Skeletal muscle tissue (tissue), 4 donors: ENCODE measurements around the gene XYLT2. TPM values are rescaled to one million over a fixed set of nuclear protein-coding genes. Genes with fewer than 3 reads are reported as not detected.

Experiments used
- H3K27ac ChIP-seq: one replicate; pipeline ENCODE4 v1.7.0; 2013; ENCODE audit warnings: mild to moderate bottlenecking, low read depth, low read length, inconsistent platforms
- H3K27me3 ChIP-seq, 3 donors: one replicate each; pipeline ENCODE4 v1.7.0; 2013; ENCODE audit warnings: low read length in 3 of 3; ENCODE audit not compliant: control insufficient read depth in 3 of 3, insufficient read depth in 3 of 3
- H3K36me3 ChIP-seq, 3 donors: one replicate each; pipeline ENCODE4 v1.7.0; 2013; ENCODE audit warnings: low read length in 3 of 3; ENCODE audit not compliant: control insufficient read depth in 3 of 3, insufficient read depth in 3 of 3
- H3K4me1 ChIP-seq, 3 donors: one replicate each; pipeline ENCODE4 v1.7.0; 2013; ENCODE audit warnings: low read length in 3 of 3, mild to moderate bottlenecking in 3 of 3; ENCODE audit not compliant: control insufficient read depth in 3 of 3, insufficient read depth in 3 of 3
- H3K4me3 ChIP-seq, 3 donors: one replicate each; pipeline ENCODE4 v1.7.0; 2013; ENCODE audit warnings: low read length in 3 of 3
- H3K9ac ChIP-seq, 3 donors: one replicate each; pipeline ENCODE4 v1.7.0; 2013; ENCODE audit warnings: low read length in 3 of 3, mild to moderate bottlenecking in 3 of 3, moderate library complexity in 2 of 3, low read depth in 1 of 3
- H3K9me3 ChIP-seq, 3 donors: one replicate each; pipeline ENCODE4 v1.7.0; 2013; ENCODE audit warnings: low read length in 3 of 3; ENCODE audit not compliant: control insufficient read depth in 3 of 3
- total RNA-seq: library from RNA; depleted of rRNA; stranded (reverse); fragments of >200 nt; gene quantifications from one replicate; pipeline ENCODE4 v1.2.3, GENCODE V29; 2014
- donor health status: Osteomylitis.

The XYLT2 gene
- total RNA-seq, 1 donor from 2014 or later: 24.0 TPM

DNA sequence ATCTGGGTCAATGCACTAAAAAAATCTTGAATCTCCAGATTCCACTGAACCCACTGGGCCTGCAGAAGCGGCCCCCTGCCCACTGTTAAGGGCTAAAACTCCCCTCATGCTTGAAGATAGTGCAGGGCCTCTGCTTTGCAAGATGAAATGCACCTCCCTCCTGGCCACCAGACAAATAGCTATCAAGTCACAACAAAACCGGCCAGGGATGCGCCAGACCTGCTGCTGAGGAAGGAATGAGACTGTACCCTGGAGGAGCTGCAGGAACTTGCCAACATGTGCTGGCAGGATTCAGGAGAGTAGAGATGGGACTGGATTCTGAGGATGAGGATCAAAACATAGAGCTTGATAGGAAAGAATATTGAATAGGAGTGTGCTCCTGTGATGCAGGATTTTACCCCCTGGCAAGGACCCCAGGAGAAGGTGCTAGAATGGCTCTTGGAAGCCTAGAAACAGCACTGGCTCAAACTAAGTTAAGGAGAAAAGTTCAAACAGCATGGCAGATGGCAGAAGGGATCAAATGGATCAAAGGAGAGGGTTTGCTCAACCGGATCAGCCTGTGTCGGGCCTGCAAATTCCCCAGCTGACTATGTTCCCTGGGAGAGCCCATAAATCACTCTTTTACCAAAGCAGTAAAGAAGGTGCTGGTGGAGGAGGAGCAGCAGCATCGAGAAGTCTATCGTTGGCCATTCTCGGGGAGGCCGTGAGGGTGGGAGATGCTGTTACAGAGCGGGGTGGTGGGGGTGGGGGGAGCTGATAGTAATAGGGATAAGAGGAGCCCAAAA lies 27.2 kb upstream of the XYLT2 start:
- Histone ChIP-seq H3K27me3 (peaks cover 0 to 4% (median 0%) of the 10 kb centered on the region in 3 donors), H3K4me3 (no peak overlapping the region), H3K9me3 (no peaks in the 10 kb centered on the region), H3K27ac (no peak overlapping the region), H3K4me1 (peaks cover 7 to 9% (median 8%) of the 10 kb centered on the region in 3 donors), H3K9ac (peak overlapping the region in 1 of 3 donors; percentile 38), H3K36me3 (no peaks in the 10 kb centered on the region)

- Histone ChIP-seq H3K9ac (no peak overlapping the region), H3K27ac (no peak overlapping the region), H3K9me3 (no peaks in the 10 kb centered on the region), H3K27me3 (peaks cover 0 to 3% (median 0%) of the 10 kb centered on the region in 3 donors), H3K4me1 (peaks cover 7 to 9% (median 8%) of the 10 kb centered on the region in 3 donors), H3K4me3 (no peak overlapping the region), H3K36me3 (no peaks in the 10 kb centered on the region)
Observed at GRCh38 chr17:50319306-50320004, 26.5 kb upstream of the XYLT2 start.

- H3K4me3 ChIP-seq: no peak overlapping the region
- H3K27ac ChIP-seq: no peak overlapping the region
- peaks cover 7 to 9% (median 8%) of the 10 kb centered on the region in 3 donors for H3K4me1 ChIP-seq
- H3K9ac ChIP-seq: no peak overlapping the region
- H3K27me3 ChIP-seq: no peaks in the 10 kb centered on the region
- H3K36me3 ChIP-seq: no peaks in the 10 kb centered on the region
- no peaks in the 10 kb centered on the region for H3K9me3 ChIP-seq
Observed at GRCh38 chr17:50322271-50322670, 23.7 kb upstream of the XYLT2 start.

GRCh38 chr17:50323060-50323459 lies 22.9 kb upstream of the XYLT2 start:
- peaks cover 7 to 9% (median 8%) of the 10 kb centered on the region in 3 donors for H3K4me1 ChIP-seq
- H3K4me3 ChIP-seq: no peak overlapping the region
- H3K9me3 ChIP-seq: no peaks in the 10 kb centered on the region
- H3K36me3 ChIP-seq: no peaks in the 10 kb centered on the region
- no peaks in the 10 kb centered on the region for H3K27me3 ChIP-seq
- no peak overlapping the region for H3K27ac ChIP-seq
- no peak overlapping the region for H3K9ac ChIP-seq

DNA sequence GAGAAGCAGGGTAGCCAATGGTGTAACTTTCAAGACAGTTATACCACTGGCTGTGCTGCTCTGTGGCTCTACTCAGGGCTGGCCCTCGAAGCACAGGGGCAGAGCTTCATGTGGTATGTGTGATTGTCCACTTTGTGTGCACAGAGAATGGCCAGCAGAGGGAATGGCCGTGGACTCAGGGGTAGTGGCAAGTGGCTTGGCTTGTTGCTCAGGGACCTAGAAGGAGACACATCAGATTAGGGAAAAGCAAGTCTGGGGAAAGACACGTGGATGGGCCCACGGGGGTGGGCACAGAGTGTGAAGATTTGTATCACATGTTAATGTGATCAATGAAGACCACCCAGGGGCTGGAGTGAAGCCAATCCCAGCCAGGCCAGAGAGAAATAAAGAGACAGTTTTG lies 20.0 kb upstream of the XYLT2 start:
- Histone ChIP-seq H3K27ac (no peak overlapping the region), H3K27me3 (peaks cover 0 to 4% (median 2%) of the 10 kb centered on the region in 3 donors), H3K9ac (peak overlapping the region in 1 of 3 donors; percentile 3), H3K36me3 (no peaks in the 10 kb centered on the region), H3K9me3 (no peaks in the 10 kb centered on the region), H3K4me3 (no peak overlapping the region), H3K4me1 (no peaks in the 10 kb centered on the region)

GRCh38 chr17:50326831-50327364 lies 19.0 kb upstream of the XYLT2 start:
- no peaks in the 10 kb centered on the region for H3K36me3 ChIP-seq

GRCh38 chr17:50328363-50329325 lies 17.3 kb upstream of the XYLT2 start:
- H3K4me1 ChIP-seq: no peaks in the 10 kb centered on the region
- no peak overlapping the region for H3K27ac ChIP-seq
- H3K9ac ChIP-seq: no peak overlapping the region
- H3K4me3 ChIP-seq: no peak overlapping the region
- peaks cover 4 to 5% (median 4%) of the 10 kb centered on the region in 3 donors for H3K27me3 ChIP-seq
- no peaks in the 10 kb centered on the region for H3K9me3 ChIP-seq
- H3K36me3 ChIP-seq: no peaks in the 10 kb centered on the region

More at GRCh38 chr17:50326831-50327364, 19.0 kb upstream of the XYLT2 start:
- Histone ChIP-seq H3K9ac (no peak overlapping the region), H3K27ac (no peak overlapping the region), H3K4me1 (no peaks in the 10 kb centered on the region), H3K4me3 (no peak overlapping the region), H3K27me3 (peaks cover 0 to 5% (median 4%) of the 10 kb centered on the region in 3 donors), H3K9me3 (no peaks in the 10 kb centered on the region)

- no peak overlapping the region for H3K9ac ChIP-seq
- no peaks in the 10 kb centered on the region for H3K4me1 ChIP-seq
- no peaks in the 10 kb centered on the region for H3K36me3 ChIP-seq
- H3K4me3 ChIP-seq: no peak overlapping the region
- H3K27ac ChIP-seq: no peak overlapping the region
- peaks cover 4 to 5% (median 4%) of the 10 kb centered on the region in 3 donors for H3K27me3 ChIP-seq
- H3K9me3 ChIP-seq: no peaks in the 10 kb centered on the region
Observed at GRCh38 chr17:50329716-50330115, 16.2 kb upstream of the XYLT2 start.

DNA sequence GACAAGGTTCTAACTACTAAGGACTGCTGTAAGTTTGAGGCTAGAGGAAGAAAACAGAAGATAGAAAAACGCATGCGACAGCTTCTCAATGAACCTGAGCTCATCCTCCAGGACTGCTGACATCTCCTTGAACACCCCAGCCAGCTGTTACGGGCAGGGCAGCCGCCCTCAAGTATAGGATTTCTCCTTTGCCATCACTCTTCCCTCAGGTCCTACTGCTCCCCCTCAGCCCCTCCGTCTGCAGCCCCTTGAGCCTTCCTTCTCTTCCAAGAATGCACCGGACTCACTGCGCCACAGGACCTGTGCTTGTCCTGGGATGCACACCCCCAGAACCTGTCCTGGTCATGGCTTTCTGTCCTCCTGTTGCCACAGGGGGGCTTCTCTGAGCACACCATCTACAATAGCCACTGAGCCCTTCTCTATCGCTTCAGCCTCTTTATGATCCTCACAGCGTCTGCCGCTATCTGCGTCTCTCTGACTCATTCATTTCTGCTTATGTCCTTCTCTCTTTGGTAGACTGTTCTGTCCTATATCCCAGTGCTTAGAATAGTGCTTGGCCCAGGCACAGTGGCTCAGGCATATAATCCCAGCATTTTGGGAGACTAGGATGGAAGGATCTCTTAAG lies 15.7 kb upstream of the XYLT2 start:
- Histone ChIP-seq H3K9ac (no peak overlapping the region), H3K27me3 (peaks cover 4 to 5% (median 4%) of the 10 kb centered on the region in 3 donors), H3K4me3 (no peak overlapping the region), H3K36me3 (no peaks in the 10 kb centered on the region), H3K27ac (no peak overlapping the region), H3K4me1 (no peaks in the 10 kb centered on the region), H3K9me3 (no peaks in the 10 kb centered on the region)
